HG03342 (cell line): ENCODE data around the gene FAM171A1.

Experiments used
- ATAC-seq: cut with Tn5 transposase; IDR thresholded peaks from one replicate; pipeline ENCODE4 v1.9.1; 2021; ENCODE audit warnings: mild to moderate bottlenecking, moderate library complexity; ENCODE audit not compliant: unreplicated experiment

FAM171A1 gene

DNA sequence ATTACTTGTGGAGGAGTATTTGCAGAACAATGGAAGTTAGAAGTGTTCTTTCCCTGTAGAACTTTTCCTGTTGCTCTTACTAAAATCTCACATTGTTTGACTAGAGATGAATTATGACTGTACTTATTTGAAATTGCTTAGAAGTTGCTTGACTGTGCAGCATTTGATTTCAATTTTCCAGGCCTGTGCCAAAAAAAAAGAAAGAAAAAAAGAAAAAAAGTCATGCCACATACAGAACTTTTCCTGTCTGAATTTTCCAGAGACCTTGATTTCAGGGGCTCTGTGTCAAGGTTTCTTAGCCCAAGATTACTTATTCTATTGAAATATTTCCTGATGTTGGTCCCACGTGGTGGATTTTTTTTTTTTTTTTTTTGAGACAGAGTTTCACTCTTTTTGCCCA is 3.5 kb upstream of the FAM171A1 start:
- no peak for ATAC-seq

DNA sequence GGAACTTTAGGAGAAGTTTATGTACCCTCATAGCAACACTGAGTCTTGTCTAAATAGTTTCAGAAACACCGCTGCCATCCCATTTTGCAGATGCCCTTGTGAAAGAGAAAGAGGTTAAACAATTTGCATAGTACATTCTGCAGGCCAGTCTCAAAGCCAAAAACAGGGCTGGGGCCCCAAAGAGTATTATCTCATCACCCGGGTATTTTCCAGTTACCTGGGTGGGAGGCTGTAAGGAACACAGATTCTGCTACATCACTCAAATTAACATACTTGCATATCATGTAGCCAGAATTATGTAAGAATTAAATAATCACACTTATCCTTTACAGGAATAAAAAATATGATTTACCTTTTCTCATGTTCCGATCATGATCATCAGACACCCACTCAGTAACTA is 3.1 kb upstream of the FAM171A1 start:
- no peak for ATAC-seq

DNA sequence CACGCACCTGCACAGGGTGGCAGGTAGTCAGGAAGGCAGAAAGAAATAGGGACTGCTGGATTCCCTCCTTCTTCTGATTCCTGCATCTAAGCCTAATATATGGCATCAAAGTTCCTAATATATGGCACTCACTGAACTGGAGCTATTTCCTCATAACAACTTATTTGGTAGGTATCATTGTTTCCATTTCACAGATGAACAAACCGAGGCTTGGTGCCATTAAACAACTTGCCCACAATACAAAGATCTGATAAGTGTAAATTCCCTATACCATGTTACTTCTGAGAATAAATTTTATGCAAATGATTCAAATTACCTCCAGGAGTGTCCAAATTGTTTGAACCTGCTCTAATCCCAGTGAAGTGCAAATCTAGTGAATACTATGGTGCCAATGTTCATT is 2.1 kb upstream of the FAM171A1 start:
- no peak for ATAC-seq

DNA sequence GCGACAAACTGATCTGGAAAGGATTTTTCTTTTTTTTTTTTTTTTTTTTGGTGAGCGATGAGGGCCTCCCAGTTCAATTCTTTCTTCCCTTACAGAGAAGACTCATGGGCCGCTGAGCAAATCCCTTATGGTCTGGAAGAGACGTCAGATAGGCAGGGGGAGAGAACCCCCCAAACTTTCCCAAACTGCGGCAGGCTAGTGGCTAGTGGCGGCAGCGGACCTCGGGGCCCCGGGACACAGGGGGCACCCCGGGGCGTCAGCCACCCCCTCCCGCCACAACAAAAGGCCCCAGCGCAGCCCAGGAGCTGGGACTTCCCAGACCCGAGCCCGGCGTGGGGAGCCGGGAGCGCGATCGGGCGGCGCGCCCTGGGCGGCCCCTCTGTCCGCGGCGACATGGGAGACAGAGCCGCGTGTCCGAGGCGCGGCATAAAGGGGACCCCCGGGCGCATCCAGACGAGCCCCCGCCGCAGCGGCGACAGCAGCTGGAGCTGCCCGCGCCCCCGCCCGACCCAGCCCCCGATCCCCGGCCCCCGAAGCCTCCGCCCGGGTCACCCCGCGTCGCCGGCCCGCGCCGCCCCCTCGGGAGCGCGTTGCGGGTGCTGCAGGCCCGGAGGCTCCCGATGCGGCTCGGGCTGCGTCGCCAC is 755 bp downstream of the FAM171A1 start:
- no peak for ATAC-seq

DNA sequence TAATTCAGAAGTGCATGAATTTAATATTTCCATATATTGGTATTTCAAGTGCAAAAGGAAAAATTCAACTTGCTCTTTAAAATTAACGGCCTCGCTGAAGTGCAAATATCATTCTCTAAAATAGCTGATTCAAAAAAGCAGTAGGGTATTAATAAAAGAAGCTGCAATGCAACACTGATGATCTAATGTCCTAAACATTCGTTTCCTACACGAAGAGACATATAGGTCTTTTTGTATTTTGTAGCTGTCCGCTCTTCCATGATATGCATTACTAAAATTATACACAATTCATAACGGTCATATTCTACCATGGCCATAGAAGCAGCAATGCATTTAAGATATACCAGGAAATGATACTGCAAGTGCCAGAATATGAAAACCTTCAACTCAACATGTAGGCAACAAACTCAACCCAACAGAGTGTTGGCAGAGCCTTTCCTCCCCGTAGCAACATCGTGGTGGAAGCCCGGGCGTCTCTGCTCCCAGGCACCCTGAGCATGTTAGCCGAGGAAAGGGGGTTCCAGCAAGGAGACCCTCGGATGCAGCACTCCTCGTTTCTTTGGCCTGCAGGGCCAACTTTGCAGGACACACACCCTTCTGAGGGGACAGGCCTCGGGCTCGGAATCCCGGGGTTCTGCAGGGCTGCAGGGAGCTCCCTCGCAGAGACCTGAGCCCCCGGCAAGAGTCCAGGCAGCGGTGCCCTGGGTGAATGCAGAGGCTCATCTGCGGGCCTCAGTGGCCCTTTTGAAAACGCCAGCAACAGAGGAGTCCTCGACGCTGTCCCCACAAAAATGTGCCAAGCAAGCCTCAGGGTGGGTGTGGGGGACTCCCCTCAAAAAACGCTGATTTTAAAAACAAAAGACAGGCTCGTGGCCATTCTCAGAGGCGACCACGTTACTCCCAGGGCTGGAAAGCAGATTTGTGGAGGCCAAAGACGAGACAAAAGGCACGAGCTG is 1.6 kb downstream of the FAM171A1 start:
- no peak for ATAC-seq

DNA sequence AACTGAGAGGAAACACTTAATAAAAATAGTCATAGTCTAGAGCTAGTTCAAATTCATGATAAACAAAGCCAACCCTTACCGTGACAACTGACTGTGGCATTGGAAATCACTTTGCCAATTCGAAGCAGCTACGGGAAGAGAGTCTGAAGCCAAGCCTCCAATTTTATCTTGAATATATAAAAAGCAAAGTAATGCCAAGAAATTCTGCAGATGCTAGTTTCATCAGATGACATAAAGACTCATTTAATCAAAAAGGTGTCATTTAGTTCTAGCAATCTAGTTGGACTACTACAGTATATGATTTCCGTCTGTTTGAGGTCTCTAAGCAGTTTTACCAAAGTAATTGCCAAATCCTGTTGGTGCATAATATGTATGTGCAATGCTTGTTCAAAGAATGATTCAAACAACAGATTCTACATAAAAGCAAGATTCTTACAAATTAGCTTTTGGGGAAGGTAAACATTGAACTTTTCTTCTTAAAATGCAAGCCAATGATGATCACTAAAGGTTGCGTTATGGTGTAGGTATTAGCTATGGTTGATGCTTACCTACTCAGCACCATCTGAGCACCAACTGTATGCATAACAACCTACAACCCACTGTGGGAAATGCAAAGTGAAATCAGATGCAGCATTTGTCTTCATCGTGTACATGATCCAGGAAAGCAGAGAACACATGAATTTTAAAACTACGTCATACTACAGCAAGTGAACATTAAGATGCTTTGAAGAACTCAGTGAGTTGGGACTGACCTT is 2.8 kb downstream of the FAM171A1 start:
- no peak for ATAC-seq

DNA sequence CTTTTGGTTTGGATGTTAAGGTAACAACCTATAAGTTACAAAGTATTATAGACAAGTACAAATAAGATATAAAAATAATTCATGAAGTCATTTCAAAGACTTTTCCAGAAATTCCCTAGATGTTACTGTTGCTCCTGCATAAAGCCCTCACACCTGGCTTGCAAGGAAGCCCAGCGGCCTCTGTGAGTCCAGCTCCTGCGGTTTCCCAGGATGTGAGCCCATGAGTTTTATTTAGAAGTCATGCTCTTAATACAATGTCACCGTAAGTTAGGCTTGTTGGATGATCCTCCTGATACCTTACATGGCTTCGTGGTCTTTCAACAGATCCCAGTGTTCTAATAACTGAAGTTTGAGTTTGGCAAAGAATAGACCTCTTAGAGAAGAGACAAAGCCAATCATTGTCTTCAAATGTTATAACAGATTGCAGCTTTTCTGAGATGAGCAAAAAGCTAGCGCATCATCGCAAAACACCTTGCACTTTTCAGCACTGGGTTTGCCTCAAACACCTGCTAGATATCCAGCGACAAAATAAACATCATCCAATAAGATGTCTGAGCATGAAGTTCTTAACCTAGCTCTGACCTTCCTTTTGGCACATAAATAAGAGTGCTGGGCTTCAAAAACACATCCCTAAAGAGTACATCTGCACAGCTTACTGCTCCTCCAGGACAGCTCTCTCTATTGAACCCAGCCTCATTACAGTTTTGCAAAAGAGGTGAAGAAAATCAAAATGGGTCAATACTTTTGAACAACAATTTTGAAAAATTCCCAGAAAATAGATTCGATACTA is 3.6 kb downstream of the FAM171A1 start:
- no peak for ATAC-seq

DNA sequence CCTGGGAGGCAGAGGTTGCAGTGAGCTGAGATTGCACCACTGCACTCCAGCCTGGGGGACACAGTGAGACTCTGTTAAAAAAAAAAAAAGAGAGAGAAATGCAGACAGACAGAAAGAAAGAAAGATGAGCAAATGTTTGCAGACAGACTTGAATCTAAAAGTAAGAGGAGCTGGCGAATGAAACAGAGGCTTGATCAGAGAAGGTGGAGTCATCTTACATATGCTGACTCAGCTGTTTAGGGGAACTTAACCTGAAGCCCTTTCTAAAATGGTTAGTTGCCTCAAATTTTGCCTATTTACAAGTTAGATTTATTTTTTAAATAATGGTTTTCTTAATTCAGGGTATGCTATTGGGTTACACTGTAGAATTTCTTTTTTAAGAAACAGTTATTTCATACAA is 5.4 kb downstream of the FAM171A1 start:
- ATAC-seq = no peak

DNA sequence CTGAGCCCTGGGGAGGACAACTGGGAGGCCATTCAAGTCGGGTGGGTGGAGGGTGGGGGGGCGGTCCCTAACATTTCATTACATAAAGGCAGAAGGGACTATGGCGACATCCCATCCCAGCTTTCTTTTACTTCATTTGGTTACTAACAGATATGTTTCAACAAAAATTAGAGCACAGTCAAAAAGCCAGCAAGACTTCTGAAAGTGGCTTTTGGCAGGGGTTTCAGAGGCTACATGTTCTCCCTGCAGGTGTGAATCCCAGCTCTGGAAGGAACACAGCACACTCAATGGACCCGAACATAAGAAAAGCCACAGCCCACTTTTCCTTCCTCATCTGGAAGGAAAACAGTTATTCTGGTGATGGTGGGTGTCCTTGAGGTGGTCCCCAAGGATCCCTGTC is 7.1 kb downstream of the FAM171A1 start:
- ATAC-seq = no peak

DNA sequence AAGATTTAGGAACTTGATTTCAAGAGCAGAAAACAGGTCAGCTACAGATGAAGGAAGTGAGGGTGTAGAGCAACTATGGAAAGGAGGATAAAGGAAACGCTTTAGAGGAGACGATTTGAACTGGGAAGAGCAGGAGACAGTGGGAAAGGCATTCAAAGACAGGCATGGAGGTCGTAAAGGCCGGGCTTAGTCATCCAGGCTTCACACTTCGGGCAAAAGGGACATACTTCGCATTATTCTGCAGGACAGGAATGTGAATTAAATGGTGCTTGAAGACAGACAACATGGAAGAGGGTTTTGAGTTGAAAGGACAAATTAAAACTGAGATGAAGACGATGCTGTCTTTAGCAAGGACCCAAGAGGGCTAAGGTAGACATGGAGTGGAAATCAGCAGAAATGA is 8.1 kb downstream of the FAM171A1 start:
- no peak for ATAC-seq

DNA sequence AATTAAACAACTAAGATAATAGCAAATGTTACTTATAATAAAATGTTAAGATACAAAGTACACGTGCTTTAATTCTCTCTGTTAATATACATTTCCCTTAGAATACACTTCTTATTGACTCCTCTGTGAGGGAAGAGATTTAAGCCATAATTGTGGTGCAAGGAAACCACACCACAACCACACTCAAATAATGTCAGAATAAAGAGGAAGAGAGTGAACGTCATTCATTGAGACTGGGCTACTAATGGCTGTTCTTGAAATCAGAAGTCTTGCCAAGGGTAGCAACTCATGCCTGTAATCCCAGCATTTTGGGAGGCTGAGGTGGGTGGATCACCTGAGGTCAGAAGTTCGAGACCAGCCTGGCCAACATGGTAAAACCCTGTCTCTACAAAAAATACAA is 10.0 kb downstream of the FAM171A1 start:
- no peak for ATAC-seq

DNA sequence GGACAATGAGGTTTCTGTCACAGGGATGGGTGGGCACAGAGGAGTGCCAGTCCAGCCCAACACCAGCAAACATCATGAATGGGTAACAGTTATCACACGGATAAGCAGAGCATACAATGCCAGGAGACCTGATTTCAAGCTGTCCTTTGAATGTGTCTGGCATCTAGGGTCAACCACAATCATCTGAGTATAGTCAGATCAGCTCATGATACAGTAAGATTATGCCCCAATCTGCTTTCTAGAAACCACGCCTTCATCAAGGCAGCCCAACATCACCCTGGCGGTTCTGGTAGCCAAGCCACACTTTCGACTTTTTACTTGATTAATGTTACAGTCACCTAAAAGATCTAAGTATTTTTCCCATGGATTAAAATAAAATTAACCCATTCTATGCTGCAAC is 10.5 kb downstream of the FAM171A1 start:
- ATAC-seq = no peak

DNA sequence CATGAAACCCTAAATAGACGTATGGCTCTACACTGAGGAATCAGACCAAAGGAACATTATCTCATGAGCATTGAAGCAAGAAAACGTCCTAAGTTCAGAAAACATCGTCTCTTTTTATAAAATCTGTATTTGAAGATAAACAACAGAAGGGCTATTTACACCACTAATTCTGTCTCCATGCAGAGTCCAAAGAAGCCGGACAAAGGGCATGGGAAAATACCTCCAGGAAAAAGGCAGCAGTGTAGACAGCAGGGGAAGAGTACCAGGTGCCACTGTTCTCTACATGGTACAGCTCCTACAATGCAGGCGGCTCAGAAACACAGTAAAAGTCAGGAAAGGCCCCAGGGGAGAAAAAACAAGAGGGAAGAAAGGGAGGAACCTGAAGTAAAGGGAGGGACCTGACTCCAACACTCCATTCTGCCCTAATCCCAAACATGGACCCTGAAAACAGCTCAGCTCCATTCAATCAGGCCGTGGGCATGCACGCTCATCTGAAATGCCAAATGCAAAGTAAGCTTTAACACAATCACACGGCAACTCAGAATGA is 17.5 kb downstream of the FAM171A1 start:
- no peak for ATAC-seq

DNA sequence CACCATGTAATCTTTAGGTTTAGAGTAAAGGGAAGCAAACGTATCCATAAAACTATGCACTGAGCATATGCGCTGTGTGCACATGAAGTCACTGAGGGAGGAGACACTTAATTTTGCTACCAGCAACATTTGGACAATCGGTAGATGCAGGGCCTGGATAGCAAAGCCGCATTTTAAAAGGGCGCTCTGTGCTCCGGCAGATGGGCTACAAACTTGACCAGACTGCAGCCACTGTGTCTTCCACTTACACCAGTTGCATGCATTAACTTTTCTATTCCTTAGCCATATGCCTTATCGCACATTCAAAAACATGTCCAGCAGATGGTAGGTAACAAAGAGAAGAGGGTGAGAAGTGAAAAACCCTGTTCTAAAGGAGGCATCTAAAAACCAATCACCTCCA is 18.3 kb downstream of the FAM171A1 start:
- ATAC-seq = no peak

DNA sequence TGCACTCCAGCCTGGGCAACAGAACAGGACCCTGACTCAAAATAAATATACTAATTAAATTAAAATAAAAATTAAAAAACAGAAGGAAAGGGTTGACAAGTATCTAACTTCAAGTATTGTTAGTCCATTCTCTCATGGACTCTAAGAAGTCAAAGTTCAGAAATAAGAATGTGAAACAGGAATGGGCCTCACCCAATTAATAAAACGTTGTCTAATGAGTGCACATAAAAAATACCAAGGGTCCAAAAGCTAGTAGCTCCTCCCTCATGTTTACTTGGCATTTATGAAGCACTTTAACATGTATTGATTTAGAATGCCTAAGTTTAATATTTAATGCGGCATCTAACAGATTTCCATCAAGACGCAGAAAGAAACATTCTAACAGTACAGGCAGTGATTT is 18.9 kb downstream of the FAM171A1 start:
- no peak for ATAC-seq

DNA sequence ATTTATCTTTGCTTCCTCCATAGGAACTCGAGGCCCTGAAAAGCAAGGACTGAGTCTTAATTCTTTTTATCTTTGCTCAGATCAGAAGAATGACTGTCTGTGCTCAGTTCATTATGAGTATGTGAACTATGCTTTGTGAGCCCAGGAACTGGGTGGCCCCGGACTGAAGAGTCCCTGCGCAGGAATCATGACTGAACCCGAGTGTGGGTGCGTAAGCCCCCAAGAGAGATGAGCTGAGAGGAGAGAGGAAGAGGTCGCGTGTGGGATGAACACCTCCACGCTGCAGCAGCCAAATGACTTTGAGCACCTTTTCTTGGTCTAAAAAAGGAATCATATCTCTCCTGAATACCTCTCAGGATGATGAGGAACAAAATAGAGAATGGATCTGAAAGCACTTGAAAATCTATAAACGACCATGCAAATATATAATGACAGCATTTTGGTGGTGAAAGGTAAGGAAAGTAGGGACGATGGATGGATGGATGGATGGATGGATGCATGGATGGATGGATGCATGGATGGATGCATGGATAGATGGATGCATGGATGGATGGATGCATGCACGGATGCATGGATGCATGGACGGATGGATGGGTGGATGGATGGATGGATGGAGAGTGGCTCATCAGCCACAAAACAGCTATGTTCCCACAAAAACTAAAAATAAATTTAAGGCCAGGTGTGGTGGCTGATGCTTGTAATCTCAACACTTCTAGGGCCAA is 19.8 kb downstream of the FAM171A1 start:
- no peak for ATAC-seq

DNA sequence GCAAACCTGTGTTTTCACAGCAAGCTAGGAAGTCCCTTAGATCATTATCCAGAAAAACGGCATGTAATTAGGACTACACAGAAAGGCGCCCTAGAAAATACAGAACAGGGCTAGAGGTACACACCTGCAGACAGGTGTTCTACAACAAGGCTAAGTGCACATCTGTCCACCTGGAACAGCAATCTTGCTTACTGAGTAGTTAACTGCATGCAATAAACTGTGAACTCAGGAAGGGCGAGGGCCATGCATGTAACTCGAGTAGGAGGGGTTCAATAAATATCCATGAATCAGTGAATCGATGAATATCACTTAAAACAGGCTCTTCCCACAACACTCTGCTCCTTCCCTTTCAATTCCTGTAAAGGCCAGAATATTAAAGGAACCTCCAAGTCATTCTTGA is 22.0 kb downstream of the FAM171A1 start:
- no peak for ATAC-seq

DNA sequence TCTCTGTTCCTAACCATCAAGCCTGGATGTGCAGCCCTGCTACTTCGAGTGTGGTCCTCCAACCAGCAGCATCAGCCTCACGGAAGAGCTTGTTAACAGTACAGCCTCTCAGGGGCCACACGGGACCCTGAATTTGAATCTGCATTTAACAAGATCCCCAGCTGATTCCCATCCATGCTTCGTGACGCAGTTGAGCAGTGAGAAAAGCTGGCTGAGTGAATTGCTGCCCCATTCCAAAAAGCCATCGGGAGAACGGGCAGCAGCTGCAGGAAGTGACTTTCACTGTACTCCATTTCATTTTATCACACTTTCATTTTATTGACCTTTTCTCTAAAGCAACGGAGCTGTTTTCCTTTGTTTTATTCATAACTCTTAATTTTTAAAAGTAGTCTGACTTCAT is 22.5 kb downstream of the FAM171A1 start:
- ATAC-seq = no peak

DNA sequence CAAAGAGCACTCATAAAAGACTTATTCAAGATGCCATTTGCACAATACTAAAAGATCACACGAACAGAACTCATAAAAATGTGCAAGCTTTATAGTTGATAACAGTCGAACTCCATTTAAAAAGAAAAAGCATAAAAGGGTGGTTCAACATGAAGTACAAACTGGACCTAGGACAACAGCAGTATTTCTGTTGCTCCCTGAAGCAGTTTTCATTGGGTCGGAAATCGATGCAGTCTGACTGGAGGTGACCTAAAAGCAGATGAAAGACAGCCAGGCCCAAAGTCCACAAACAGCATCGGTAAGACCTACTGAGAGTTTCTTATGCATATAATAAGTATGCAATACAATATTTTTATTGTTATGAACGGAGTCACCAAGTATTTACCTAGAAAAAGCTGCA is 23.9 kb downstream of the FAM171A1 start:
- ATAC-seq = no peak
